NCI-H226 (cell line): Measurements from ENCODE around the gene LRRC47.

Experiments
- DNase-seq: peaks from one replicate; pipeline ENCODE4 v3.0.0-alpha.2; 2015

The LRRC47 gene

DNA sequence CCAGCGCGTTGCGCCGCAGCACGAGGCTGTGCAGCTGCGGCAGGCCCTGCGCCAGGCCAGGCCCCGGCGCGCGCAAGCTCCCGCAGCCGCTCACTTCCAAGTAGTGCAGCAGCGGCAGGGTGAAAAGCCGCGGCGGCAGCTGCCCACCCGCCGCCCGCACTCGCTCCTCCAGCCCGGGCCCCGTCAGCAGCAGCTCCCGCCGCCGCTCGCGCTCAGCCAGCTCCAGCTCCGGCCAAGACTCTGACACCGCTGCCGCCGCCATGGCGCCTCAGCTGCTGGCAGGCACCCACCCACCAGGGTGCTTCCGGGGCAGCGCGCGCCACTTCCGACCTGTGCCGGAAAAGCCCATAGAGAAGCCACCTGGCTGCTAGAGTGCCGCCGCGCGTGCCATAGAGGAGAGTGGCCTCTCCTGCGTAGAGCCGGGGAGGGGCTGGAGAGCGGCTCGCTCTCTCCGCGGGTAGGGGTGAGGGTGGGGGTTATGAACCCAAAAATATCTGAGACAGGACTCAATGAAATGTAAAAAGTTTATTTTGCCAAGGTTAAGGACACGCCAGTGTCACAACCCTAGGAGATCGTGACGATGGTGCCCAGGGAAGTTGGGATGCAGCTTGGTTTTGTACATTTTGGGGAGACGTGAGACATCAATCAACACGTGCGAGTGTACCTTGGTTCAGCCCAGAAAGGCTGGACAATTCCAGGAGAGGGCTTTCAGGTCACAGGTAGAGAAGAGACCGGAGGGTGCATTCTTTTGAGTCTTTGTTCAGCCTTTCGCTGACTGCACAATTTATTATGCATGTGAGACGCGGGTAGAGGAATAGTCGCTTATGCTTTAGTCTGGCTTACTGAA, at the start of gene LRRC47:
TSS of gene LRRC47 (minus strand) at position 284 of the 847 bp plus-strand sequence. CDS start at position 262, 22 bp downstream.
- peak; percentile 89 for DNase-seq

DNA sequence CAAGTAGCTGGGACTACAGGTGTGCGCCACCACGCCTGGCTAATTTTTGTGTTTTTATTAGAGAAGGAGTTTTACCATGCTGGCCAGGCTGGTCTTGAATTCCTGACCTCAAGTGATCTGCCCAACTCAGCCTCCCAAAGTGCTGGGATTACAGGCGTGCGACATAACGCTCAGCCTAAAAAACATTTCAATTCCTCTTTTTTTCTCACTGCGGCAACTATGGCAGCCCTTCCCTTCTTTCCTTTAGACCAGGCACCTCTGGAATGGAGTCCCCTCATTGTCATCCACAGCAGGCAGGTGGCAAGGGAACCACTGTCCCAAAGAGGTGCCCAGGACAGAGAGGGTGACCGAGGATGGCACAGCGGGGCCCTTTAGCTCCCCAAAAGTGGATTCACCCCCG, 46.6 kb upstream of the LRRC47 start:
- no peak for DNase-seq

DNA sequence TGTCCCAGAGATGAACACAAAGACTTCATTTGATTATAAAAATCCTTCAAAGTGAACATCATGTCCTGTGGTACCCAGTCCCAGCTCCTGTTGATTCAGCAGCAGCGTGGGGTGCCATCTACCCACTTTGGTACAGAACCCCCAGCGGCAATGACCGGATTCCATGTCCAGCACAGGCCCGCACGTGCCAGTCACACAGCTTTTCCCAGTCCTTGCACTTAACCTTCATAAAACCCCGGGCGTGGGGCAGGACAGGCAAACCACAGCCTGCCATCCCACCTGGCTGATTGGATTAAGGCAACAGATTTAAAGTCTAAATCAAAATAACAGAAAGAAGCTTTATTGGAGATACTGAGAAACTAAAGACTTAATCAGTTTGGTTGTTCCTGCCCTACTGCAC, 45.2 kb upstream of the LRRC47 start:
- DNase-seq: no peak

DNA sequence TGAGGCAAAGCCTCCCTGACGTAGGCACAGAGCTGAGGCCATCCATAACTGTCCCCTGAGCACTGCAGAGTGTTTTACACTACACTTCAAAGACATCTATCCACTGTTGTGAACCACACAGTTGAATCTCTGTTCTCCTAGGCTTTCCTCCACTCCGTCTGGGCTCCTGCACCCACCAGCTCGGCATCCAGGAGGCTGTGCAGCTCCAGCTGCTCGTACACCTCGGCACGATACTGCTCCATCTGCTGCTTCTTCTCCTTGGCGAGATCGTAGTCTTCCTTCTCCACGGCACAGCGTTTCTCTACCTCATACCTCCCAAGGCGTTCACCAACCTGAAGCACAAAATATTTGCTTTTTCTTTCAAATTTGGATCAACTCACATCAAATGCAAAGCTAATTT, 42.5 kb upstream of the LRRC47 start:
- no peak for DNase-seq

DNA sequence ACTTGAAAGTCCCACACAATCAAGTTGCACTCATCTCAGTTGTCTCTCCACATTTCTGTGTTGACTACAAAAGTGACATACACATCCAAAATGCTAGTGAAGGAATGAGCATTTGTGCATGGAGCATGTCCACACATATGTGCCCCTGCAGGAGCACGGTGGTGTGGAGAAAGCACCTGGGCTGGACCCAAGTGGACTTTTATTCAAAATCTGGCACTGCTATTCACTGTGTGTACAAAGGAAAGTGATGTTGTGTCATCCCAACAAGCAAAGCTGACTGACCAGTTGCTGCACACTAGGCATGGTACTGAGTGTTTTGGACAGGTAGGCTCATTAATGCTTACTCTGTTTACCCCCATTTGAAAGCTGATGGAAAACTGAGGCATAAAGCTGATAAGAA, 41.4 kb upstream of the LRRC47 start:
- DNase-seq: no peak

DNA sequence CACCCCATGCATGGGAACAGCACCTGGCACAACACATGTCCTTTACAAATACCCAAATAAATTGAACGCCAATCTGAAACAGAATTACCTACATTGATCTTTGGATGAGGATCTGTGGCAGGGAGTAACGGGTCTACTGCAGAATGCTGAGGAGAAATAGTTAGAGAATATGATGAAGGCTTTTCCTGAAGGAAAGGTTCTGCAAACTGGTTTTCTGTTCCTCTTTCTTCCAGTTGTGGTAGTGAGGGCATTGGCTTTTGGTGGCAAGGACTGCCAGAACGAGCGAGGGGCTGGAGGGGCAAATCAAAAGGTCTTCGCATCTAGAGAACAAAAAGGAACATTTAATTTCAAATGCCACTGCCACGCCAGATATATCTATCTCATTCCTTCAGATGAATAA, 40.9 kb upstream of the LRRC47 start:
- DNase-seq: no peak

DNA sequence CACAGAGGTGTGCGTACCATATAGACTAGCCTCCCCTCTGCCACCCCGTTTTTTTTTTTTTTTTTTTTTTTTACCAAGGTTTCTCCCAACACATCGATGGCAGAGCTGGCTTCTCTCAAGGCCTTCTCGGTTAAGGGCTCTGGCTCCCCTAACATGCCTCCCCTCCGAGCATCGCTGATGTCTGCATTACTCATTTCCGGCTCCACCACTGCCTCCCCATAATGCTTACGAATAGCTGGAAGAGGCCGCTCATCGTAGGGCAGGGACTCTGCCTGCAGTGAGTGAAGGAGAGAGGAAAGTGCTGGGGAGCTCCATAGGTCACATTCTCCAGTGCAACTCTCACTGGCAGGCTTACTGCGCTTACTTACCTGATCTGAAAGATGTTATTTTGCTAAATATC, 40.1 kb upstream of the LRRC47 start:
- no peak for DNase-seq

DNA sequence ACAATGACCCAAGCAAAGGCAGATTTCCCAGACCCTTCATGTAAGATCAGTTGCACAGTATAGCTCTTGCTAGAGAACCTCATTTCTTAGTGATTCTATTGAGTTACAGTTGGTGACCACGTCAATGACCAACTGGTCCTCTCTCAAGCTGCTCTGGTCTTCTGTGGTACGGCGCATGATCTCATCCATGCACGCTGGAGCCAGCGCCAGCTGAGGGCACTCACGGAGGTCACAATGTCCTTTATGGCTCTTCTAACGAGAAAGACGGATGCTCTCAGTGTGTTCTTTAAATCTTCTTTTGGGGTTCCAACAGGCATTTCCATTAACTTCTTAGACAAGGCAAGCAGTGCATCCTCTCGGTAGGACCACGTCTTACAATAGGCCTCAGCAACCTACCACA, 38.4 kb upstream of the LRRC47 start:
- DNase-seq: no peak

DNA sequence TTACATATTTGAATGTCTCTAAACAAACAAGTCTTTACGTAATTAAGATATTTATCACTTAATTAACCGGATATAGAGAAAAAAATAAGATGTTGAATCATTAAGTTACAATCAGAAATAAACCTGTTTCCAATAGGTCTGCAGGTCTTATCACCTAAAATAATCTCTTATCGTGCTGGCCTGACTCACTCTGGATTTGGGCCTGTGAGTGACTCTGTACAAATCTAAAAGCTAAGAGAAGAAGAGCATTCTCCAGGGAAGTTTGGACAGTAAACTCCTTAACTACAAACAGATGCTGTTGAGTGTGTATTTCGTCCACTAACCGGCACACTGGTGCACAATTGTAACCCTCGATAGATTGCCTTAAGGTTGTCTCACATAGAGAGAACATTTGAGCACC, 35.4 kb upstream of the LRRC47 start:
- no peak for DNase-seq

DNA sequence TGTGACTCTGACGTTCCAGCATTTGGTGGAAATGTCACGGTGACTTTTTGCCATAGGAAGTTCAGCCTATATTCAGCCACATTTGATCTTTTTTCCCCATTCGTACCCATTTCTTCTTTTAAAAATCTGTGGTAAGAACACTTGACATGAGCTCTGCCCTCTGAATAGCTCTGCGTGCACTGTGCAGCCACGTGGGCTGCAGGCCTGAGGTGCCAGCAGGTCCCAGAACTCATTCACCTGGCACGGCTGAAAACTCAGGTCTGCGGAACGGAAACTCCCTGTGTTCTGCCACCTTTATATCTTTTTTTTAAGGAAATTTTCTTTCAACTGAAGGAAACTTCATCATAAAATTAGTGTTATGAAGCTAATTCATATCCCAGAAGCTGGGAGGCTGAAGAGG, 32.1 kb upstream of the LRRC47 start:
- DNase-seq: no peak

DNA sequence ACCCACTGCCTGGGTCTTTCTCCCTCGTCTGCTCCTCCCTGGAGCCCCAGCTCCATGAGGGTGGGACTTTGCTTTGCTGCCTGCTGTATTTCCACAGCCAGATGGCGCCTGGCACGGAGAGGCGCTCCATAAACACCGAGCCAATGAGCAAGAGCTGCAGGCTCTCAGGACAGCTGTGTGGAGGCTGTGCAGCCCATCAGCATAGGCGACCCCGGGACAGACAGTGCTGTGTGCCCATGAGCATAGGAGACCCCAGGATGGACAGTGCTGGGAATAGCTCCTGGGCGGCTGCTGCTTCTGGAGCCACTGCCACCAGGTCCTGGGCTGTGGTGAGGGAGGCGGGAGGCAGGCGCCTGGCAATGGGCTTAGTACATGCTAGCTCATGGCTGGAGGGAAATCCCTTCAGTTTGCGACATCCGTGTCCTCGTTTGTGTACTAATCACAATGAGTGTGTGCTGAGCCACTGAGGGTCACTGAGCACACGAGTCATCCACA, 31.6 kb upstream of the LRRC47 start:
- no peak for DNase-seq

DNA sequence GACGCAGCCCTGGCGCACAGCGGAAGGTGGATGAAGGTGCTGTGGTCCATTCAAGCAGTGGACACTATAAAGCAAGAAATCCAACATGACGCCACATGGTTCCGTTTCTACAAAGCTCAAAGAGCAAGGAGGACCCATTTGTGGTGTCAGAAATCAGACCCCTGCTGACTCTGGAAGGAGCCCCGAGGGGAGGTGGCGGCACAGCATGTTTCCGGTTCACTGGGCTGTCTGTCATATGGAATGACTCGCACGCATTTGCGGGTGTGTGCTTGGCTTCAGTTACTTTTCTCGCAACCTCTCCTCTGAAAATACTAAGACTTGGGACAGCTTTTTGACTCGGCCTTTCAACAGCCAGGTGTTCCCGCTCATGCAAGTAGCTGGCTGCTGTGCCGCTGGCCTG, 29.1 kb upstream of the LRRC47 start:
- no peak for DNase-seq

DNA sequence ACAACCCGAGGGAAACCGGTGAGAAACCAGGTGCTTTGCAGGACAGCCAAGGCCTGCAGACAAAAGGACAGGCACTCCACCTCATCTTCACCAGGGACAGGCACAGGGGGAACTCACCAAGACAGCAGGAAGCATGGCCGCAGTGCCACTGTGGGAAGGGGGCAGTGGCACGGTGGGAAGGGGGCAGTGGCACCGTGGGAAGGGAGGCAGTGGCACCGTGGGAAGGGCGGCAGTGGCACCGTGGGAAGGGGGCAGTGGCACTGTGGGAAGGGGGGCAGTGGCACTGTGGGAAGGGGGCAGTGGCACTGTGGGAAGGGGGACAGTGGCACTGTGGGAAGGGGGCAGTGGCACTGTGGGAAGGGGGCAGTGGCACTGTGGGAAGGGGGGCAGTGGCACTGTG, 28.4 kb upstream of the LRRC47 start:
- no peak for DNase-seq

DNA sequence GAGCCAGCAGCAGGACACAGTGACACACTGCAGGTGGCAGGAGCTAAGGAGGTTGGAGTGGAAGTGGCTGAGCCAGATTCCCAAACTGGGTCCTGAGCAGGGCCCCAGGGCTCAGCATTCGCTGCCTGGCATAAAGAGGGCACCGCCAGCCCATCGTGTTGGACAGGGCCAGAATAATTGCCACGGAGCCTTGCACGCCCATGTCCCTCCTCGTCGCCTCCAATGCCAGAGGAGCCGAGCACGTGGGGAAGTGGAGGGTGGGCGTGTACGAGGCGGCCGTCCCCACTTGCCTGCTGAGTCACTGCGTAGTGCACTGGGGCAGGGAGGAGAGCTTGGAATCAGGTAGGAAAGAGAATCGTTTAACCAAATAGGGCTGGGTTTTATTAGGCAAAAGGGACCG, 26.1 kb upstream of the LRRC47 start:
- no peak for DNase-seq

DNA sequence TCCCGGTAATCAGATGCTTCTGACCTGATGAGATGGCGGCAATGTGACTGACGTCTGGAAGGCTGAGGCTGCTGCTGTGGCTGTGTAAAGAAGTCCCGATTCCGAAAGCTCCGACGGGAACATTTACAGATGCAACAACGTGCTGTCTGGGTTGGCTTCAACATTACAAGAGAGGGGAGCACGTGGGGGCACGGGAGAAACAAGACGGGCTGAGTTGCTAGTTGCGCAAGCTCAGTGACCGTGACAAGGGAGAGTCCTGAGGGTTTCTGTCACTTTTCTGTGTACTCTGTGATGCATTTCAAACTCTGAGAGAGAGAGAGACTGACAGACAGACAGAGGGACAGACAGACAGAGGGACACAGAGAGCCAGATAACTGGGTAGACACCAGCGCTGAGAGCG, 25.6 kb upstream of the LRRC47 start:
- no peak for DNase-seq

DNA sequence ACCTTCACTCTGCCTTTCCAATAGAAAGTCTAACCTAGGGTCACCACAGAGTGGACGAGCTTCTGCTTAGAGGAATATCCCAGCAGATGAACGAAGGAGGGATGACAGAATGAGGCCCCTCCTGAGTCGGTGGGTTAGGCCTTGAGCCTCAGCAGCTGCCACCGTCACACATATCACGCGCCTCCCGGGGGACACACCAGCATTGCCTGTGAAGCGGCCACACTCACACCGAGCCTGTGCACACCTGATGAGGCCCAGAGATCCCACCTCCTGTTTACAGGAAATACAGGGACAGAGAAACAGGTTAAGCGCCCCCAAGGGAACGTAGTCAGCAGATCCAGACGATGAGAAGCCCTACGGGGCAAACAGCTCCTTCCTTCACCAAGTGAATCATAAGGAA, 25.1 kb upstream of the LRRC47 start:
- DNase-seq: no peak

DNA sequence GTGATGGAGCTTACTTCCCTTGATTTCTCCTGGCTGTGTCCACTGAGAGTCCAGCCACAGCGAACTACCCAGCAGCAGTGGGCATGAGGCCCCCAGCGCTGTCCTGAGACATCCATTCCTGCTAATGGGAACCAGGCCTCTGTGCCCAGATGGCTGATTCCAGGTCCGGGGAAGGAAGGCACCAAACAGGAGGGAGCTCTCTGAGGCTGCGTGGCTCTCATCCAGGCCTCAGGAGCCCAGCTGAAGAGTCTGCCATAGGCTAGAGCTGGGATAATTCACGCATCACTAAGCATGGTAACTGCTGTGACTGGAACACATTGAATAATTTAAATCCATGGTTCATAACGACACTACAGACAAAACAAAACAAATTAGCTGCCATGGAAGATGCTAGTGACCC, 24.7 kb upstream of the LRRC47 start:
- DNase-seq: no peak

DNA sequence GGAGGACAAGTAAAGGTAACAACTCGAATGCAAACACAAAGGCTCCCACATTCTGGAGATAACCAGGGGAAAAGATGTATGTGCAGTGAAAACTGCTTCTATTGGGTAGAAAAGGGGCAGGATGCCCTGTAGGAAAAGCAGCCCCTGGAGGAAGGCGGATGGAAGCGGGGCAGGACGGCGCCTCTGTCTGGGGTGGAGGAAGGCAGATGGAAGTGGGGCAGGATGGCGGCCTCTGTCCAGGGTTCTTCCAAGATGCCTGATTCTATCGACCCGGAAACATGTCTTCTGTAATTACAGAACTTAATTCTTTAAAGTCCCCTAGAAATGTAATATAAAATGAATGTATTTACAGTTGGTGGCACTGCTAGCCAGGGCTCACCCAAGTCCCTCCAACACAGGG, 24.0 kb upstream of the LRRC47 start:
- no peak for DNase-seq

DNA sequence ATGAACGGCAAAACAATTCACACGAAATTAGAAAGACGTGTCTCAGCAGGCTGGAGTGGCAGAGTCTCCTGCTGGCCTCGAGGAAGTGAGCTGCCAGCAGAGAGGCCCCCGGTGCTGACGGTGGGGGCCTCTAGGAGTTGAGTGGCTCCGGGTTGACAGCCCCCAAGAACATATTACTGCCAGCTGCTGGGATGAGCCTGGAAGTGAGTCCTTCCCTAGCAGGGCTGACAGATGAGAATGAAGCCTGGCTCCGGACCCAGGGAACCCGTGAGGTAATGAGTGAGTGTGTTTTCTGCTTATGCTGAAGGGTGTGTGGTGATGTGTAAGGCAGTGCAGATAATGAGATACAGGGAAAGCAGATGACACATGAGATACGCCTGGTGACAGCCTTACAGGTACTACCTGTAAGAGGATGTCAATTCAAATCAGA, 23.5 kb upstream of the LRRC47 start:
- no peak for DNase-seq

DNA sequence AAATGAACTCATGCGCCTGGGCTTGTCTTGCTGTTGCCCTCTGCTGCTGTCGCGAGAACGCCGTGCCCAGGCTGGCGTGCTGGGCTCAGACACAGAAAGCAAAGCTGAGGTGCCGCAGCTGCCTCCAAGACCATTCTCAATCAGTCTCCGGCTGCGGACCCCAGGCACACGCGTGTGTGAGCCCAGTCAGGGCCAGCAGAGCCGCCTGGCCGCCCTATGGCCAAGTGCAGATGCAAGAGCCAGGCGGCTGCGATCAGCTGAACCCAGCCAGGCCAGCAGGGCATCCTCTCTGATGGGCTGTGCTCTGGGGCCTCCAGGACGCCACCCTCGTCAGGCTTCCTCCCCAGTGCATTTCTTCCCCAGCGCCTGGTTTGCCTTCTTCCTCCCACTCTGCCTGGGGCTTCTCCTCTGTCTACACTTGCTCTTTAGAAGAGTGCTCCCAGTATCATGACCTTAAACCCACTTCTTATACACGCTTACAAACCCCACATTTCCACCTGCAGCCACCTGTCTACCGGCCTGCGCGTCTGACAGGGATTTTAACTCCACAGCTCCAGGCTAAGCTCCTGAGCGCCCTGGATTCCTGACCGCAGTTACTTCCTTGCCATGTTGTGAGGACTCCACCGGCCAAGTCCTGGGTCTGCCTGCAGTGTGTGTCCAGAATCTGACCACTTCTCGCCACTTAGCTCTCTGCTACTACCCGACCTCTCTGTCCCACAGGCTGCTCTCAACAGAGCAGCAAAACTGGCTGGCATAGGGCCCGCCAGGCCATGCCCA, 21.7 kb upstream of the LRRC47 start:
- no peak for DNase-seq

DNA sequence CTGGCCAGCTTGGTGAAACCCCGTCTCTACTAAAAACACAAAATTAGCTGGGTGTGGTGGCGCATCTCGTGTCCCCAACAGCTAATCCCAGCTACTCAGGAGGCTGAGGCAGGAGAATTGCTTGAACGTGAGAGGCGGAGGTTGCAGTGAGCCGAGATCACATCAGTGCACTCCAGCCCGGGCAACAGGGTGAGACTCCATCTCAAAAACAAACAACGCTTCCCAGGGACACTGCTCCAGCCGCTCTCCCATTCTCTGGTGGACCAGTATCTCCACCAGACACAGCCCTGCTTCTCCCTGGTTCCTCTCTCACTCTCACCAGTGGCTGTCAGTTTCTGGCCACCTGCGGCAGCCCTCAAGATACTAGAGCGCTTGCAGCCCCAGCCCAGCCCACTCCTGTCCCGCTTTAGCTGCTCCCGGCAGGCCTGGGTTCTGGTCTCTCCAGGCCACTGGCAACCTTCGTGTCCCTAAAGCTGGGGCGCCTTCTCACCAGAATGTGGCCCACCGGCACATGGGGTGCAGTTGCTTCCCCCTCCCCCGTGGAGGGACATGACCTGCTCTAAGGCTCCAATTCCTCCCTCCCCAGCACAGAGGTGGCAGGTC, 20.9 kb upstream of the LRRC47 start:
- DNase-seq: no peak

DNA sequence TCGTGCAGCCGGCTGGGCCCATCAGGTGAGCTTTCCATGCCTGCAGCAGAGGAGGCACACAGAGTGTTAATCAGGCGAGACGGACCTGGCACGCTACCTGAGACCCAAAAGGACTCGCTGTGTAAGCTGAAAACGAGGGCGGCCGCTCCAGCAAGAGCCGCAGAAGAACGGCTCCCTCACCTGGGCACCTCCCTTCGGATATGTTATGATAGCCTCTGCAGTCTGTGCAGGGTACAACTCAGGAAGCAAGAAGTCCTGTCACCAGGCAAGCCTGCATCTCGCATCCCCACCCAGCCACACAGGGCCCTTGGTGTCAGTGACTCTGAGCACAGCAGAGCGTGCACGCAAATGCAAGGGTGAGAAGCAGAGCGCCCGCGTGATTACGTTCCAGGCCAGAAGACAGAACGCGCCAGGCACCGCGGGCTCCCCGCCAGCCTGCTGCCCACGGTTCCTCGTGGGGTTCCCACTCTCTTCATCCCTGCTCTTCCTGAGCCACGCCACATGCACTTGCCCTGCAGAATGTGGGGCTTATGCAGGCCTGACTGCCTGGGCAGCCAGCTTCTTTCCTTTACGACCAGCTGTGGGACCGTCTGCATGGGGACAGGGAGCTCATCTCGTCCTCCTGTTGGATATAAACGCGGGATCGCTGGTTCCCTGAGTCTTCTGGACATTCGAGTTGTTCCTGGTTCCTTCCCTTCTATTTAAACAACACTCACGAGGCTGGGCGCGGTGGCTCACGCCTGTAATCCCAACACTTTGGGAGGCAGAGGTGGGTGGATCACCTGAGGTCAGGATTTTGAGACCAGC, 20.2 kb upstream of the LRRC47 start:
- no peak for DNase-seq
